GM12872 (cell line): Measurements from ENCODE around the gene RASA3.

Source experiments
- TF ChIP-seq, protein P1 (sequence below): IDR thresholded peaks from 3 replicates; pipeline ENCODE4 v1.5.1; 2011; ENCODE audit warnings: low read depth, mild to moderate bottlenecking, low read length, moderate library complexity; ENCODE audit not compliant: insufficient read depth

Gene RASA3

DNA sequence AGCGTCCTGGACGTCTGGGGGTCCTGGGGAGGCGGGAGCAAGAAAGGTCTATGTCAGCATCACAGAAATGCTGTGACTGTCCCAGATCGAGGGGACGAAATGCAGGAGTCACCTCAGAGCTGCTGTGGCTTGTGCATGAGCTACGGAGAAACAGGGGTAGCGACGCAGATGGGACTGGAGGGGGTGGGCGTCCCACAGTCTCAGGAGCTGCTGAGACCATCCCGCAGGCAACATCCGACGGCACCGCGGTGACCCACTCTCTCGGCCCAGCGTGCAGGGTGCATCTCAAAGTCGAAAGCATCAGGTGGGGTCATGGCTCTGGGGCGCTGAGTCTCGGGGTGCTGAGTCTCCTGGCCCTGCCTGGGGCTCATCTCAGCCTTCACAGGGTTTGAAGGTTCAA is 121.2 kb downstream of the RASA3 start:
- TF ChIP-seq, protein P1, sequence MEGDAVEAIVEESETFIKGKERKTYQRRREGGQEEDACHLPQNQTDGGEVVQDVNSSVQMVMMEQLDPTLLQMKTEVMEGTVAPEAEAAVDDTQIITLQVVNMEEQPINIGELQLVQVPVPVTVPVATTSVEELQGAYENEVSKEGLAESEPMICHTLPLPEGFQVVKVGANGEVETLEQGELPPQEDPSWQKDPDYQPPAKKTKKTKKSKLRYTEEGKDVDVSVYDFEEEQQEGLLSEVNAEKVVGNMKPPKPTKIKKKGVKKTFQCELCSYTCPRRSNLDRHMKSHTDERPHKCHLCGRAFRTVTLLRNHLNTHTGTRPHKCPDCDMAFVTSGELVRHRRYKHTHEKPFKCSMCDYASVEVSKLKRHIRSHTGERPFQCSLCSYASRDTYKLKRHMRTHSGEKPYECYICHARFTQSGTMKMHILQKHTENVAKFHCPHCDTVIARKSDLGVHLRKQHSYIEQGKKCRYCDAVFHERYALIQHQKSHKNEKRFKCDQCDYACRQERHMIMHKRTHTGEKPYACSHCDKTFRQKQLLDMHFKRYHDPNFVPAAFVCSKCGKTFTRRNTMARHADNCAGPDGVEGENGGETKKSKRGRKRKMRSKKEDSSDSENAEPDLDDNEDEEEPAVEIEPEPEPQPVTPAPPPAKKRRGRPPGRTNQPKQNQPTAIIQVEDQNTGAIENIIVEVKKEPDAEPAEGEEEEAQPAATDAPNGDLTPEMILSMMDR = no peak

DNA sequence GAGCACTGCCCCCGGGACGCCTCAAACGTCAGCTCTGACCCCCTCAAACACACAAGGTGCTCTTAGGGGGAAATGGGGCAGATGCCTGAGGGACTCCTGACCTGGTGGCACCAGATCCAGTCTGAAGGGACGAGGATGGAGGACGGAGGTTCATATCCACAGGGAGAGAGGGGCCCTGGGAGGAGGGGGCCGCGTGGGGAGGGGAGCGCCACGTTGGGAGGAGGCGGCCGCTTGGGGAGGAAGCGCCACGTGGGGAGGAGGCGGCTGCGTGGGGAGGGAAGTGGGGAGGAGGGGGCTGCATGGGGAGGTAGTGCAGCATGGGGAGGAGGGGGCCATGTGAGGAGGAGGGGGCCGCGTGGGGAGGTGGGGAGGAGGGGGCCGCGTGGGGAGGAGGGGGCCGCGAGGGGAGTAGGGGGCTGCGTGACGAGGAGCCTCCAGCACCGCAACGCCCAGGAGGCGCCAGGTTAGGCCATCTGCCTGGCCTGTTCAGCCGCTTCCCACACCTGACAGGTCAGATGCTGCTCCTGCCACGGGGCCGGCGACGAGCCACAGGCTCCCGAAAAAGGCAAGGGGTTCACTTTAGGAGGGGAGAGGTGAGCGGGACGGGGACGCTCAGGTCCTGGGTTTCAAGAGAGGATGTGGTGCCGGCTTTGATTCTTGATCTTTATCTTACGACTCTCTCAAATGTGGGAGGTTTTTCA is 121.9 kb downstream of the RASA3 start:
- TF ChIP-seq, protein P1 = no peak

DNA sequence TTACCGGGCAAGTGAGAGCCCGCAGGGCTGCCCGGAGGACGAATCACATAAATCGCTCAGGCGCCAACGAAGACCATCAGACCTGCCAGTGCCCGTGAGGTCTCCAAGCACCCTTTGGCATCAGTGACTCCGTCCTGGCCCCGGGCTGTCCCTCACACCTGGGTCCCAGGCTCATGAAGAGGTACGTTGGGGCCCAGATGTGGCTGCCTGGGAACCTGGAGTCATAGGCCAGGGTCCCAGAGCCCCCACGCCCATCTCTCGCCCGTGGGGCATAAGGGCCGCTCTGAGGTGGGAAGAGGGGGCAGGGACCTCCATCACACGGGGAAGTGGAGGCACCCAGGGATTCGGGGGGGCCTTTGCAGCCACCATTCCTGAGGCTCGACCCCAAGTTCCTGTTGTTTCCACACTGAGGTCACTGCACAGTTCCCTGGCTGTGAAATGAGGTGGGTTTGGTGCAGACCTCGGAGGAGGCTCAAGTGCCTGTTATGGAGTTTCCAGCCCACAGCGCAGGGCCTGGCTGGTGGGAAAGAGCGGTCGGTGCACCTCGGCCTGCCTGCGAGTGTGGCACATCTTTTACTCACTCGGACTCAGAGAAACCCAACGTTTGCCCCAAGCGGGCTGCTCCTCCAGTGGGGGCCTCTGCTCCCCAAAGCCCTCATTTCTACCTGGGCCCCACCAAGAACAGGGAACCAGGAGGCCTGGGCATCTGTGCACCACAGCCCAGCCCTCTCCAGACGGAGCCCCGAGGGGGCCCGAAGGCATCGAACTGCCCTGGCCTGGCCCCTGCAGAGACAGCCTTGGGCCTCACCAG is 122.6 kb downstream of the RASA3 start:
- TF ChIP-seq, protein P1 = no peak

DNA sequence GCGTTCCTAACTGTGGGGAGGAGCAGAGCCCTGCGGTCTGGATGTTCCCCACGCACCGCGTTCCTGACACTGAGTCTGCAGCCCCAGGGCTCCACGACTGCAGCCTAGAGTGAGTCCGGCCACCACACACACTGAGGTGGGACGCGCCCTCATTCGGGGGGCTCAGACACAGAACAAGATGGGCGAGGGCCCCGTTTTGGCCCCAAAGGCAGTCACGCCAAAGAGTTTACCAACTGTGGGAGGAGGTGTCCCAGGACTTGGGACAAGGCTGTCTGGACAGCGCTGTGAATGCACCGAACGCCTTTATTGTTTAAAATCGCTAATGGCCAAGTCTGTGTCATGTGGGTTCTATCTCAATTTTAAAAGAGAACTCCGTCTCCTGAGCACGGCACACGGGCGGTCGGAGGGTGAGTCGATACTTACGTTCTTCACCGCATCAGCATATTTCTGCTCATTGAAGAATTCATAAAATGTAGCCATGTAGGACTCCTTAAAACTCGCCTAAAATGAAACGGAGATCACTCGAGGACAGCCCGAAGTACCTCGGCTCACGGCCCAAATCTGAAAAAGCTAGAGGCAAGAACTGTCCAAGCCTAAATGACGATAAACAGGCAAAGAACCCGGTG is 123.3 kb downstream of the RASA3 start:
- TF ChIP-seq, protein P1 = no peak

DNA sequence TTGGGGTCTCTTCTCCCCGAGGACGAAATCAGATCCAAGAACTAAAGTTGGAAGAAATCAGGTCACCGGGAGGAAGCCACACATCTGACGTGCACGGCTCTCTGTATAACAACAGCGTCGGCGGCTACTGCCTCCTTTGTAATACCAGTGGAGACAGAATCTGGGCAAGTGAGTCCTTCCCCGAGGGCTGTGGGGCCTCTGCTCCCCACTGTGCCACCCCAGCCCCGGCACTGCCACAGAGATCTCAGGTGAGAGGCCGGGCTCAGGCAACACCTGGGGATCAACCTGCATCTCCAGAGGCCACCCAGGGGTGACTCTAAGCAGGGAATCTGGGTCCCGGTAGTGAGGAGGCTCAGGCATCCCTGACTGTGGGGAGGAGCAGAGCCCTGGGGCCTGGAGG is 124.9 kb downstream of the RASA3 start:
- TF ChIP-seq, protein P1 = no peak

DNA sequence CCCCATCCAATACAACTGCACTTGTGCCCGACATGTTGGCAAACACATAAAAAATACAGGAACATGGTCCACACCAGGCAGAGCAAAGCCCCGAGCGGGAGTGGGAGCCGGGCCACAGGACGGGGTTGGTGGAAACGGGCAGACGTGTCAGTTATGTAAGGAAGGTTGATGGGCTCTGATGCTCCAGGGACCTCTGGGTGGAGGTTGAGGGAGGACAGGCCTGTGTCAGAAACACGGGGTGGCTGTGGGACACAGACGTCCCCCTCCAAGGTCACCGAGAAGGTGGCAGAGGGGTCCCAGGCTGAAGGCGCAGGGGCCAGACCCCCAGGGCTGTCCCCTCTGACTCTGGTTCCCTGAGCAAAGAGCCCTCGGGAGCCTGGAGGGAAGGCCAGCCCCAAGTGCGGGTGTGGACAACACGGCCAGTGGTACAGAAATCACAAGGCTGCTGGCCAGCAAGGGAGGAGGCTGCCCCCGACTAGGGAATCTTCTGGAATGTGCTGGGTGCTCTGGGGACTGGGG is 127.2 kb downstream of the RASA3 start:
- TF ChIP-seq, protein P1 = no peak
